ENCODE results near the gene MAGEL2.
"Not testable (repeated sequence)": the region's sequence is repeated elsewhere in the genome, so short reads cannot be mapped to it uniquely, and the experiment has no call there.

Gene MAGEL2

DNA sequence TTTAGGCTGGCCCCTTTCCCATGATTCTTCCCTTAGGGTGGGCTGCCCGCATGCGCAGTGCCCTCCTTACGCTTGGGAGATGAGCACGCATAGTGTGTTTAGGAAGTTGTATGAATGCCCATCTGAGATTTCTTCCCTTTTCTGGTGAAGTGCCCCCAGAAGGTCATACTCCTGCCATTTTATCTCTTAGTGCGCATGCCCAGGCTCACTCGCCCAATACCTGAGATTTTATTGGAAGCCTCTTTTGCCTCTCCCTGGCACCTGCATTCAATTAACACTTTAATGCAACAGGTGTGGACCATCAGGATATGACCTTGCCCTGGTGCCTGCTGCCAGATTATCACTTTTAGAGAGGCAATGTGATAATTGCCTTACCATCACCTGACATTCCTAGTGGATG, 45.5 kb downstream of the MAGEL2 start:
- no peak for DNase-seq

DNA sequence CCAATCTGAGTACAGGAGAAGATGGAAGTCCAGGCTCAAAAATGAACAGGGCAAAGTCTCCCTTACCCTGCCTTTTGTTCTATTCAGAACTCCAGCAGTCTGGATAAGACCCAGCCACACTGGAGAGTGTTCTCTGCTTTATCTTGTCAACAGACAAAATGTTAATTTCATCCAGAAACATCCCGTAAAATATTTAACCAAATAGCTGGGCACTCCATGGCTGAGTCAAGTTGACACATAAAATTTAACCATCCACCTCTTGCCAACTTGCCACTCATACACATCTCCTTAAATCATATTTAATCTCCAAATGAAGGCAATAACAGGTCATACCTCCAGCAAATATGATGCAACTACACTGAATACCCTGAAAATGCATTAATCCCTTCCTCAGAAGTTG, 48.6 kb downstream of the MAGEL2 start:
- no peak for DNase-seq

DNA sequence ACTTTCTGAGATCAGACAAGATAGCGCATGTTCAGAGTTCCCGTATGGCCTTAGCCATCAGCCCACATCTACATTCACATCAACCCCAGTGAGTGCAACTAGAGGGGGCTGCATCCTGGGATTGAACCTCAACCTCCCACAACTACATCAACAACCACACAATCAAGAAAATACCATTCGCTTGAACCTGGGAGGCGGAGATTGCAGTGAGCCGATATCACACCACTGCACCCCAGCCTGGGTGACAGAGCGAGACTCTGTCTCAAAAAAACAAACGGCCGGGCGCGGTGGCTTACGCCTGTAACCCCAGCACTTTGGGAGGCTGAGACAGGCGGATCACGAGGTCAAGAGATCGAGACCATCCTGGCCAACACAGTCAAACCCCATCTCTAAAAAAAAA, 50.4 kb downstream of the MAGEL2 start:
- not testable (repeated sequence) for DNase-seq

GRCh38 chr15:23596736-23597135, 50.9 kb downstream of the MAGEL2 start:
- DNase-seq, result no peak

DNA sequence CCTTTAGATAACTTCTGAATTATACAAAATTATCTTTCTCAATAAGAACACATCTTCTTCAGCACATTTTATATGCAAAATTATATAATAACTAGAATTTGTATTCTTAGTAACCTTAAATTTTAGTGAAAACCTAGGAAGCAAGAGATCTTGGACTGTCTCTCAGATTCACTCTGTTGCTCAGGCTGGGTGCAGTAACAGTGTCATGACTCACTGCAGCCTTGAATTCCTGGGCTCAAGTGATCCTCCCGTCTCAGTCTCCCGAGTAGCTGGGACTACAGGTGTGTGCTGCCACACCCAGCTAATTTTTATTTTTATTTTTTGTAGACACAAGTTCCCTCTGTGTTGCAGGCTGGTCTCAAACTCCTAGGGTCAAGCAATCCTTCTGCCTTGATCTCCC, 52.3 kb downstream of the MAGEL2 start:
- DNase-seq, result no peak

- peak; percentile 43 for DNase-seq
These were observed 53.4 kb downstream of the MAGEL2 start for GRCh38 chr15:23594252-23594770.
